Measurements from ENCODE around the gene ORC6. TPM values are rescaled to one million over a fixed set of nuclear protein-coding genes. Genes with fewer than 3 reads are reported as not detected.
"Not testable (repeated sequence)": the region's sequence is repeated elsewhere in the genome, so short reads cannot be mapped to it uniquely, and the experiment has no call there.

Gene ORC6
- total and polyA plus RNA-seq, 2 donors (not counting 1 experiment from before 2014, with no cell fraction given), result 4.7 to 4.8 TPM

DNA sequence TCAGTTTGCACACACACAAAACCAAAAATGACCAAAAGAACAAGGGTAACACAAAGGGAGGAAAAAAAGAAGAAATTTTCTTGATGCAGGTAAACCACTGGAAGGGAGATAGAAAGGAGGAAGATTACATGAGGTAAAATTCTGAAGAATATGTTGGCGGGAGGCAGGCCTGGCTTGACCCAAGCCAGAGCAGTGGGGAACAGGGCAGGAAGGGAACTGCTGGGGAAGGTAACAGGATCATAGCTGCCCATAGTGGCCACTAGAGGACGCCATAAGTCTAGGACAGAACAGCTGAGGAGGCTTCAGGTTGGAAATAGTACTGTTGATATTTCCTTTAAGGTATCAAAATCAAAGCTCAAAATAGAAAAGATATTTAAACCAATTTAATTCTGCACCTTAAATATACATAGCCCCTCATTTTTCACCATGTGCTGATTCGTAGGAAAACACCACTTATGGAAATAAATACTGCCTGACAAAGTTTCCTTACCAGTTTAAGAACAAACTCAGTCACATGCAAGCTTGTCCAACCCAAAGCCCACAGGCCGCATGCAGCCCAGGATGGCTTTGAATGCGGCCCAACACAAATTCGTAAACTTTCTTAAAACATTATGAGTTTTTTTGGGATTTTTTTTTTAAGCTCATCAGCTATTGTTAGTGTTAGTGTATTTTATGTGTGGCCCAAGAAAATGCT lies 16.0 kb upstream of the ORC6 start:
- peaks cover 11% of the 10 kb centered on the region for H3K79me2 ChIP-seq (ENCODE audit: control insufficient read depth, insufficient read depth, low read length)
- no peak for TF ChIP-seq EZH2 (IDR thresholded peaks at IDR 0.05; ENCODE audit: borderline replicate concordance, insufficient read depth, low read depth, low read length, poor library complexity, severe bottlenecking)
- TF ChIP-seq, protein P1, sequence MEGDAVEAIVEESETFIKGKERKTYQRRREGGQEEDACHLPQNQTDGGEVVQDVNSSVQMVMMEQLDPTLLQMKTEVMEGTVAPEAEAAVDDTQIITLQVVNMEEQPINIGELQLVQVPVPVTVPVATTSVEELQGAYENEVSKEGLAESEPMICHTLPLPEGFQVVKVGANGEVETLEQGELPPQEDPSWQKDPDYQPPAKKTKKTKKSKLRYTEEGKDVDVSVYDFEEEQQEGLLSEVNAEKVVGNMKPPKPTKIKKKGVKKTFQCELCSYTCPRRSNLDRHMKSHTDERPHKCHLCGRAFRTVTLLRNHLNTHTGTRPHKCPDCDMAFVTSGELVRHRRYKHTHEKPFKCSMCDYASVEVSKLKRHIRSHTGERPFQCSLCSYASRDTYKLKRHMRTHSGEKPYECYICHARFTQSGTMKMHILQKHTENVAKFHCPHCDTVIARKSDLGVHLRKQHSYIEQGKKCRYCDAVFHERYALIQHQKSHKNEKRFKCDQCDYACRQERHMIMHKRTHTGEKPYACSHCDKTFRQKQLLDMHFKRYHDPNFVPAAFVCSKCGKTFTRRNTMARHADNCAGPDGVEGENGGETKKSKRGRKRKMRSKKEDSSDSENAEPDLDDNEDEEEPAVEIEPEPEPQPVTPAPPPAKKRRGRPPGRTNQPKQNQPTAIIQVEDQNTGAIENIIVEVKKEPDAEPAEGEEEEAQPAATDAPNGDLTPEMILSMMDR (IDR thresholded peaks at IDR 0.05), result peak; percentile 97
- H3K36me3 ChIP-seq (replicated peaks in 1 of 2; ENCODE audit: control extremely low read depth in 1 of 2, control insufficient read depth in 1 of 2, extremely low read depth in 1 of 2, insufficient read depth in 2 of 2, low read length in 1 of 2), result peaks cover 12 to 83% of the 10 kb centered on the region in 2 experiments
- no peaks in the 10 kb centered on the region for H3K27me3 ChIP-seq (replicated peaks in 1 of 4; ENCODE audit: control extremely low read depth in 1 of 4, control insufficient read depth in 3 of 4, insufficient read depth in 4 of 4, low read length in 3 of 4)
- Mint-ChIP-seq H3K9me3 (ENCODE audit: insufficient read depth) (no peaks in the 10 kb centered on the region), H3K4me3 (no peak overlapping the region), H3K27me3 (no peaks in the 10 kb centered on the region), H3K27ac (no peak overlapping the region), H3K4me1 (no peaks in the 10 kb centered on the region)
- ATAC-seq (ENCODE audit: low read depth), result peak; percentile 92
- 74% methylated on average over 2 of the region's 6 CpGs for WGBS (ENCODE audit: insufficient coverage)
- H3K9me3 ChIP-seq (ENCODE audit: control extremely low read depth in 1 of 3, control insufficient read depth in 2 of 3, insufficient read depth in 1 of 3, low read length in 2 of 3), result no peaks in the 10 kb centered on the region
- peak; percentile 78 for DNase-seq
- H2AFZ ChIP-seq (ENCODE audit: insufficient read depth, low read depth, low read length, poor library complexity, severe bottlenecking), result no peak overlapping the region
- H3K27ac ChIP-seq (ENCODE audit: low read length in 2 of 2), result no peak overlapping the region
- ChIA-PET POLR2A (interaction anchor here (1.0 kb wide), 1 partner anchor 156 kb away, joined by 3 read pairs; no protein-coding TSS in a partner anchor), CTCF (interaction anchor here (0.6 to 3.8 kb wide), 42 partner anchors 10 to 1926 kb away, joined by 3 to 63 read pairs (median 4); partner anchors contain the start of genes DNAJA2, GPT2 and ORC6)
- intact Hi-C loops (cut with micrococcal nuclease), result loop anchor here (1.0 to 5.0 kb wide), 6 partner anchors 15 to 299 kb away; partner anchors contain the start of genes DNAJA2, ORC6 and VPS35
- H3K4me2 ChIP-seq (replicated peaks; ENCODE audit: low read depth, low read length, poor library complexity, severe bottlenecking), result no peak overlapping the region
- H4K20me1 ChIP-seq (ENCODE audit: control insufficient read depth, insufficient read depth, low read length, poor library complexity, severe bottlenecking), result peaks cover 6% of the 10 kb centered on the region
- no peak overlapping the region for H3K4me3 ChIP-seq (ENCODE audit: control extremely low read depth in 1 of 5, extremely low read depth in 1 of 5, insufficient read depth in 1 of 5, low read depth in 2 of 5, low read length in 4 of 5)
- H3K4me1 ChIP-seq (ENCODE audit: control insufficient read depth in 2 of 2, insufficient read depth in 2 of 2, low read length in 2 of 2), result no peaks in the 10 kb centered on the region
- no peak overlapping the region for H3K9ac ChIP-seq (ENCODE audit: low read length)

- H4K20me1 ChIP-seq (ENCODE audit: control insufficient read depth, insufficient read depth, low read length, poor library complexity, severe bottlenecking); H3K4me3 ChIP-seq (ENCODE audit: control extremely low read depth in 1 of 5, extremely low read depth in 1 of 5, insufficient read depth in 1 of 5, low read depth in 2 of 5, low read length in 4 of 5); H3K79me2 ChIP-seq (ENCODE audit: control insufficient read depth, insufficient read depth, low read length); DNase-seq; H3K4me2 ChIP-seq (replicated peaks; ENCODE audit: low read depth, low read length, poor library complexity, severe bottlenecking); intact Hi-C loops (cut with micrococcal nuclease); H3K27me3 ChIP-seq (replicated peaks in 1 of 4; ENCODE audit: control extremely low read depth in 1 of 4, control insufficient read depth in 3 of 4, insufficient read depth in 4 of 4, low read length in 3 of 4); H3K9me3 ChIP-seq (ENCODE audit: control extremely low read depth in 1 of 3, control insufficient read depth in 2 of 3, insufficient read depth in 1 of 3, low read length in 2 of 3); H3K4me1 ChIP-seq (ENCODE audit: control insufficient read depth in 2 of 2, insufficient read depth in 2 of 2, low read length in 2 of 2); ATAC-seq (ENCODE audit: low read depth); H3K4me3 Mint-ChIP-seq; H2AFZ ChIP-seq (ENCODE audit: insufficient read depth, low read depth, low read length, poor library complexity, severe bottlenecking); H3K27me3 Mint-ChIP-seq; H3K9ac ChIP-seq (ENCODE audit: low read length); H3K4me1 Mint-ChIP-seq; H3K27ac ChIP-seq (ENCODE audit: low read length in 2 of 2); H3K27ac Mint-ChIP-seq; H3K9me3 Mint-ChIP-seq (ENCODE audit: insufficient read depth): not testable (repeated sequence)
- H3K36me3 ChIP-seq (replicated peaks in 1 of 2; ENCODE audit: control extremely low read depth in 1 of 2, control insufficient read depth in 1 of 2, extremely low read depth in 1 of 2, insufficient read depth in 2 of 2, low read length in 1 of 2), result peaks cover 6 to 71% of the 10 kb centered on the region in 2 experiments
- CTCF ChIA-PET, result interaction anchor here (0.6 to 2.2 kb wide), 4 partner anchors 9 to 176 kb away, joined by 3 to 6 read pairs (median 4); no protein-coding TSS in a partner anchor
- WGBS (ENCODE audit: insufficient coverage), result no CpG with 5 or more reads among the region's 1 CpG
- POLR2A ChIA-PET, result interaction anchor here (0.6 kb wide), 1 partner anchor 8 kb away, joined by 4 read pairs; no protein-coding TSS in a partner anchor
Measured at GRCh38 chr16:46677943-46678342, 11.5 kb upstream of the ORC6 start.

GRCh38 chr16:46681867-46682266 lies 7.6 kb upstream of the ORC6 start:
- H3K4me1 ChIP-seq (ENCODE audit: control insufficient read depth in 2 of 2, insufficient read depth in 2 of 2, low read length in 2 of 2); H3K4me3 Mint-ChIP-seq; POLR2A ChIA-PET; H3K27me3 ChIP-seq (replicated peaks in 1 of 4; ENCODE audit: control extremely low read depth in 1 of 4, control insufficient read depth in 3 of 4, insufficient read depth in 4 of 4, low read length in 3 of 4); DNase-seq; H3K4me2 ChIP-seq (replicated peaks; ENCODE audit: low read depth, low read length, poor library complexity, severe bottlenecking); H3K27ac Mint-ChIP-seq; H3K9ac ChIP-seq (ENCODE audit: low read length); H3K27me3 Mint-ChIP-seq; H3K9me3 Mint-ChIP-seq (ENCODE audit: insufficient read depth); CTCF ChIA-PET; H2AFZ ChIP-seq (ENCODE audit: insufficient read depth, low read depth, low read length, poor library complexity, severe bottlenecking); H3K9me3 ChIP-seq (ENCODE audit: control extremely low read depth in 1 of 3, control insufficient read depth in 2 of 3, insufficient read depth in 1 of 3, low read length in 2 of 3); ATAC-seq (ENCODE audit: low read depth); H3K4me3 ChIP-seq (ENCODE audit: control extremely low read depth in 1 of 5, extremely low read depth in 1 of 5, insufficient read depth in 1 of 5, low read depth in 2 of 5, low read length in 4 of 5); intact Hi-C loops (cut with micrococcal nuclease); H3K27ac ChIP-seq (ENCODE audit: low read length in 2 of 2): not testable (repeated sequence)
- peaks cover 31% of the 10 kb centered on the region for H3K4me1 Mint-ChIP-seq
- peaks cover 19% of the 10 kb centered on the region for H4K20me1 ChIP-seq (ENCODE audit: control insufficient read depth, insufficient read depth, low read length, poor library complexity, severe bottlenecking)
- peaks cover 39% of the 10 kb centered on the region for H3K79me2 ChIP-seq (ENCODE audit: control insufficient read depth, insufficient read depth, low read length)
- peaks cover 6 to 44% of the 10 kb centered on the region in 2 experiments for H3K36me3 ChIP-seq (replicated peaks in 1 of 2; ENCODE audit: control extremely low read depth in 1 of 2, control insufficient read depth in 1 of 2, extremely low read depth in 1 of 2, insufficient read depth in 2 of 2, low read length in 1 of 2)
- no CpG with 5 or more reads among the region's 2 CpGs for WGBS (ENCODE audit: insufficient coverage)

Data from B cell (primary cell).